ENCODE results near the gene DNM3.
A peak's percentile ranks its signal among the peaks of the same experiment; 100 is the strongest.
"Not testable (repeated sequence)": the region's sequence is repeated elsewhere in the genome, so short reads cannot be mapped to it uniquely, and the experiment has no call there.

Gene DNM3

DNA sequence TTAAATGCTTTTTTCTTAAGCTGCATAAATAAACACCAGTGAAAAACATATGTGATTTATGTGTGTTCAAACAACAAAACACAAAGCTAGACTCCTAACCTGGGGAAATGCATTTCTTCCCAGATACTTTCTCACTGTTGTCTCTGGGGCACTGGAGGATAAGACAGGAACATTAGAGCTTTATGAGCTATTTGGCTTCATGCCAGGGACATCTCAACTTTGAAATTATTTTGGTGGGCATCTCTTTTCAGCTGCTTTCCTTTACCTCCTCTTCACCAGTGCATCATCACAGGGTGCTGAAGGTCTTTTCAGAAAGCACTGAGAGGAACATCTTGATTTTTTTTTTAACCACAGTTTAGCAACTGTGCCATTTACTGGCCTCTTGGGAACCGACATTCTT is 212.9 kb downstream of the DNM3 start:
- no peak for DNase-seq

- DNase-seq = not testable (repeated sequence)
Observed at GRCh38 chr1:172055816-172056419, 214.6 kb downstream of the DNM3 start.

- no peak for DNase-seq
Observed at GRCh38 chr1:172068334-172068733, 227.0 kb downstream of the DNM3 start.

GRCh38 chr1:172069051-172069450 is 227.8 kb downstream of the DNM3 start:
- no peak for DNase-seq

DNA sequence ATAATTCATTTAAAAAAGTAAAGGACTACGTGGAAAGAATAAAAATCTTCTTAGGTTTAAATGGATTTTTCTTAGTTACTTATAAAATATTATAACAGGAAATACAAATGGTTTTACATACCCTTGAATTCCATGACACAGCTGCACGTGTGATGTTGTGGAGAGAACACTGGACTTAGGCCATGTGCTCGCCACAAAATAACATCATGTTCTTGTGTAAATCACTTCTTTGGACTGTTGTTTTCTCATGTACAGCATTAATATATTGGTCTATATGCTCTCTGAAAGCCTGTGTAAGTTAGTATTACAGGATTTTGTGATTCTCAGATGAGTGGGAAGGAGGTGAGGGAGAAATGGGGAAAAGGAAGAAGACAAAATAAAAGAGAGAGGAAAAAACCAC is 228.2 kb downstream of the DNM3 start:
- DNase-seq = peak; percentile 40

- no peak for DNase-seq
Observed at GRCh38 chr1:172070055-172070454, 228.8 kb downstream of the DNM3 start.

- DNase-seq = no peak
Observed at GRCh38 chr1:172071746-172072145, 230.4 kb downstream of the DNM3 start.

- not testable (repeated sequence) for DNase-seq
Observed at GRCh38 chr1:172079859-172080258, 238.6 kb downstream of the DNM3 start.

DNA sequence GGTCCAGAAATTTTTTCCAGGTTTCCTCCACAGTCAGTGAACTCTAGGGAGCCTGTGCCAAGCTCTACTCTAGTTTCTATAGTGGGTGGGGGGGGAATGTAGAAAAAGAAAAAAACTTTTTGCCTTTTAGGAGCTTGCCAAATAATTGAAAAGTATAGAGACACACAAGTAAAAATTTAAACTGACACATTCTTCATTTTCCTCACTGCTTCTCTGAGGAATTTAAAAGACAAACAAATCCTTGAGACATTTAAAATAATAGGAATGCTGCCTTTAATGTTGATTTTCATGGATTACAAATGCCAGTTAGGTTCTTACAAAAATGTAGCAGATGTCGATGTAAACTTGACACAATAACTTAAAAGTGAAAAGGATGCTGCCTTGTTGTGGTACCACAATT is 241.9 kb downstream of the DNM3 start:
- no peak for DNase-seq

DNA sequence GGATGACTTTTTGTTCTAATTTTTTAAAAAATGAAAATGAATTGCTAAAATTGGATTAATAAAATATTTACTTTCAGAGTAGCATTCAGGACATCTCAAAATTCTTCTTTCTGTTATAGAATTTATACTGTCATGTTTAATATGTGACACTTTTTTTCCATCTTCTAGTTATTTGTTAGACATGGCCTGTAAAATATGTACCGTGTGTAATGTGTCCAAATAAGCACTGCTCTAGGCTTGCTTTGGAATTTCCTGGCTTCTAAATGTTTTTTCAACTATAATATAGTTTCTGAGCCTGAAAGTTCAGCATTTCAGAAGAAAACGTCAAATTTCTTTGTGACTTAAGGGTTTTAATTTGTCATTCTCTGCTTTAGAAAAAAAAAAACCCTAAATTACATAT is 243.6 kb downstream of the DNM3 start:
- no peak for DNase-seq

GRCh38 chr1:172085317-172085716 is 244.0 kb downstream of the DNM3 start:
- DNase-seq = no peak

- no peak for DNase-seq
Observed at GRCh38 chr1:172086137-172086536, 244.8 kb downstream of the DNM3 start.

- DNase-seq = no peak
Observed at GRCh38 chr1:172088256-172088655, 247.0 kb downstream of the DNM3 start.

DNA sequence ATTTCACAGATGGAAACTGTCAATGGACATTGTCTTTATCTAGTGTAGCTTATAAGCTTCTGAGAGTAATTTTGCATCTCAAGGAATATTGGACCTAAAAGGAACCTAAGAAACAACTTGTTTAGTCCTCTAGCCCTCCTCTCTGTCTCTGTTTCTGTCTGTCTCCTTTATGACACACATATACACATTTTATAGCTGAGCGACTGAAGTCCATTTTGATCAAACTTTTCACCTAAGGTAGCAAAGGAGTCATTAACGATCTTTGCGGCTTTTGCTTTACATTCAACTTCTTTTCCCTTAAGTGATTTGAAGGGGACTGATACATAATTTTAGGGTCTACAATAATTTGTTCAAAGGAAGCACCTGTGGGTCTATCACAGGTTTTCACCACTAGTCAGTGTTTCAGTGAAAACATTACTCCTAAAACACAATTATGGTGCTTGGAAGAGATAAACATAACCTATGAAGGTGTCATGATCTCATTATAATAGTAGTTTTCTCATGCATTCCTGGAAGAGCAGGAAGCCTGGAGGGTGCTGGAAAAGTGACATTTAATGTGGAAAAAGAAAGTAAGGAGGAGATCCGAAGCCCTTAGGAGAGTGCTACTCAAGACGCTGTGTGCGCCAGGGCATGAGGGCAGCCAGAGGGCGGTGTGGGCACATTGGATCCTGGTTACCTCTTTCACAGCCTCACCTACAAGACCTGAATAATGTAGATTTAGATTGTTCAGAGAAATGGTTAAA is 248.6 kb downstream of the DNM3 start:
- peak; percentile 51 for DNase-seq

DNA sequence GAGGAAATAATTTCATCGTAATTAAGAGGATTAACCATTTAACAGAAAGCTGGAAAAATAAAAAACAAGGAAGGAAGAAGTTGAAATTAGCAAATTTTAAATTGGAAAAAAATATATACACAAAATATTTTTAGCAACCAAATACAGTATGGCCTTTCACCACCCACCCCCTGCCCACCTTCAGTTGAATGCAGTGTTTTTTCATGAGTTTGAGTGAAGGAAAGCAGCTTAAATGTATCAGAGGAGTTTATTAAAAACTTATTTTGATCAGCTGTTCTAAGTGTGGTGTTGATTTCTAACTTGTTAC is 249.2 kb downstream of the DNM3 start:
- no peak for DNase-seq

GRCh38 chr1:172095846-172096245 is 254.5 kb downstream of the DNM3 start:
- no peak for DNase-seq

- DNase-seq = no peak
Observed at GRCh38 chr1:172105230-172105629, 263.9 kb downstream of the DNM3 start.

DNA sequence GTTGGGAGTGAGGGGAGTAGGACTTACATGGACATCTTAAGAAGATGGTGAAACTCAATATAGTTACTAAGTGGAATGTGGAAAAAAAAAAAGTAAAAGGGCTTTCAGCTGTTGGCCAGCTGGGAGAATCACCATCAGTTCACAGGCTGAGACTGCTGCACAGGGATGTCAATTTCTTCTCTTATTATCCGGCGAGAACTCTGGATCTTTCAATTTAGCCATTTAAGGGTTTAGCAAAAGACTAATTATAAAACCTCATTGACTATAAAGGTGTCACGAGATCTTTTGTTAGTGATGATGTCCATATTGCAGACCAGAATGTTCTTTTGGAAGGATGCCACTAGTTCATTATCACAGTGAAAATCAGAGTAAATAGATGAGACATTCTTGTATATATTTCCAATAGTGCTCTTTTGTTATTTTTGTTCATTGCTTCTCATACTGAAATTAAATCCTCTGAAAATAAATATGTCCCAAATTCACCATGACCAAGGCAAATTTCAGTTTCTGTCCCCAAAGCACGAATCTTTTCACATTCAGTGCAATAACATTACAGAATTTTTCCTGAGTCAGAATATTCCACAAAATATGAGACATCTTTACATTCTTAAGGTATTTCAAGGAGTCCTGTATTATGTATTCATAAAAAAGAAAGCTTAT is 266.1 kb downstream of the DNM3 start:
- peak; percentile 43 for DNase-seq

DNA sequence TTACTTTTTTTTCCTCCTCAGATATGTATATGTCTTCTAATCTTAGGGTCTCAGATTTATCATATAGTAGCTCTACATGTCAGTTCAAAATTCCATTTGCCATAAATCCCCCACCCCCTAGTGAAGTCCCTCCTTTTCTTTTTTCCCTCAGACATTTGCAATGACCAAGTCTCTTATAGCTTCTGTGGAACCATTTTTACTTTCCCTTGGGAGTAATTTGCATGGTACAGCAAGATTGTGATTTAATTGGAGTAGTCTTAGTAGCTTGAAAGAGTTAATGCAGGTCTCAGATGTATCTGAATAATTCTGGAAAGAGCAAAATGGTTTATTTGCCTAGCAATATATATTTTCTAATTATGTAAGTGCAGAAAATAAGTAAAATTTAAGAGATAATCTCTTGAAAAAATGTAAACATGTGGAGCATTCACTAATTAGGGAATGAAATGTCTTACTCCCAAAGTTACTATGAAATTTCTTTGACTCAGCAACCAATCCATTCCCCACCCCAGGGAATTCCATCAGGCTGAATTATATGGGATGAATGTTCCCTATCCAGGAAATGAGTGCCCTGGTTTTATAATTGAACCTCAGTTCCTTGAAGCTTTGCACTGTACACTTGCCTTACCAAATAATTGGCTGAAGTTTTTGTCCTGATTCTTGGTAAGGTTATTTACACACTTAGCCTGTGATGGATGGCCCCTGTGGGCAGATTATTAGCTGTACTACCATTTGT is 267.0 kb downstream of the DNM3 start:
- peak; percentile 72 for DNase-seq

GRCh38 chr1:172109359-172109758 is 268.1 kb downstream of the DNM3 start:
- peak; percentile 84 for DNase-seq

- peak; percentile 33 for DNase-seq
Observed at GRCh38 chr1:172112576-172112975, 271.3 kb downstream of the DNM3 start.

DNA sequence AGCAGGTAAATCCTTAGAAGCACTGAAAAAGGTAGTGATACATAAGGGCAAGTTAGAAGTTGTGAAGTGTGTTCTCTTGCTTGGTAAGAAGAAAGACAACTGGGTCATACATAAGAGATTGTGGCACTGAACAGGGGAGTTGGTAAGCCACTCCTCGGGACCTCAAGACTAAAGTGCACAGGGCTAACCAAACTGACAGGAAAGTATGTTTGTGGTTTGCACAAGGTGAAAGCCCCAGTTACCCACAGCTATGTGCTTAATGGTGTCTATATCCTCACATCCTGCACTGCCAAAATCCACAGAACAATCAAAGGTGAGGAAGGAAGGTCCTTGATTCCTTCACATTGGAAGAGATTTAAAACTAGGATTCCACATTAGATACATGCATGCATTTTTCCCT is 276.5 kb downstream of the DNM3 start:
- DNase-seq = no peak

- DNase-seq = no peak
Observed at GRCh38 chr1:172118618-172119017, 277.3 kb downstream of the DNM3 start.

DNA sequence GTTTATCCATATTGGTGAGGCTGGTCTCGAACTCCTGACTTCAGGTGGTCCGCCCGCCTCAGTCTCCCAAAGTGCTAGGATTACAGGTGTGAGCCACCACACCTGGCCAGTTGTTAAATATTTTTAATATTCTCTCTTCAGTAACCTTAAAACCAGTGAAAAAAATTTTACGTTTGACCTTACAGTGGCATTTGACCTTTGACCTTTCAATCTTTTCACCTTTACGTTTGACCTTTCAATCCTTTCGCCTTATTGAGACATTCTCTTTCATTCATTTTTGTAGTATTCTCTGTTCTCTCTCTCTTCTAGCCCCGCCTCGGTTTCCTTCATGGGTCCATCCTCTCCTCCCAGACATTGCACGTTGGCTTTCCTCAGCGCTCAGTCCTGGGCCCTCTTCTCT is 277.9 kb downstream of the DNM3 start:
- DNase-seq = no peak
